GM19468 (cell line): ENCODE results near the gene SKI.
"Not testable (repeated sequence)": the region's sequence is repeated elsewhere in the genome, so short reads cannot be mapped to it uniquely, and the experiment has no call there.

Experiments
- ATAC-seq: cut with Tn5 transposase; IDR thresholded peaks from one replicate; pipeline ENCODE4 v1.9.1; 2021; ENCODE audit warnings: mild to moderate bottlenecking, moderate library complexity, moderate number of reproducible peaks; ENCODE audit not compliant: unreplicated experiment; ENCODE audit errors: extremely low read depth

Gene SKI

GRCh38 chr1:2330035-2330434, 101.9 kb downstream of the SKI start:
- ATAC-seq = no peak

GRCh38 chr1:2330519-2331199, 102.5 kb downstream of the SKI start:
- ATAC-seq = no peak

GRCh38 chr1:2331200-2331544, 103.1 kb downstream of the SKI start:
- ATAC-seq = no peak

GRCh38 chr1:2331580-2331979, 103.5 kb downstream of the SKI start:
- ATAC-seq = not testable (repeated sequence)

- no peak for ATAC-seq
These were observed 106.2 kb downstream of the SKI start for GRCh38 chr1:2334366-2334765.

GRCh38 chr1:2334883-2335534, 106.9 kb downstream of the SKI start:
- no peak for ATAC-seq

- ATAC-seq = no peak
These were observed 107.8 kb downstream of the SKI start for GRCh38 chr1:2335721-2336455.

- ATAC-seq = no peak
These were observed 108.4 kb downstream of the SKI start for GRCh38 chr1:2336499-2336898.

GRCh38 chr1:2337081-2337480, 109.0 kb downstream of the SKI start:
- ATAC-seq = no peak

- ATAC-seq = no peak
These were observed 109.4 kb downstream of the SKI start for GRCh38 chr1:2337501-2337900.

GRCh38 chr1:2339206-2340085, 111.3 kb downstream of the SKI start:
- no peak for ATAC-seq

GRCh38 chr1:2340086-2340917, 112.2 kb downstream of the SKI start:
- ATAC-seq = no peak

- no peak for ATAC-seq
These were observed 112.8 kb downstream of the SKI start for GRCh38 chr1:2340918-2341254.

GRCh38 chr1:2341706-2342383, 113.7 kb downstream of the SKI start:
- ATAC-seq = no peak

- ATAC-seq = no peak
These were observed 114.4 kb downstream of the SKI start for GRCh38 chr1:2342384-2343022.

- ATAC-seq = no peak
These were observed 115.2 kb downstream of the SKI start for GRCh38 chr1:2343023-2343935.

GRCh38 chr1:2344121-2344681, 116.1 kb downstream of the SKI start:
- ATAC-seq = no peak
